ENCODE data around the gene NDST4.
A peak's percentile ranks its signal among the peaks of the same experiment; 100 is the strongest.

NDST4 gene

GRCh38 chr4:114780205-114780604 is 333.2 kb downstream of the NDST4 start:
- DNase-seq, result peak; percentile 62
